ENCODE results near the gene NKAIN2.
A peak's percentile ranks its signal among the peaks of the same experiment; 100 is the strongest.

The NKAIN2 gene

DNA sequence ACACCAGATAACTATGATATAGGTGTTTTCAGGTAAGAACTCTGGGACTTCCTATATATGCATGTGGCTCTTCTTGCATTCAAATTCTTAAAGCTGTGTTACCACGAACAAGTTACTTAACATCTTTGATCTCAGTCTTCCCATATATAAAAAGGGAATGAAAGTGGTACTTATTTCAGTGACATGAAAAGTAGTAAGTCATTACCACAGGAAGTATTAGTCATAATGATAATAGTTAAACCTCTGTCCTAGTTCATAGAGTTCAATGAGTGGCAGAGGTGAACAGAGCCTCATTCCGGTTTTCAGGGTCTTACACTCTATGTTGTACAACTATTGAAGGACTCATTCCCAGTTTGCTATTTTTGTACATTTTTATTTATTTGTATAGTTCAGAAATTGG is 237.0 kb downstream of the NKAIN2 start:
- no peak for DNase-seq

DNA sequence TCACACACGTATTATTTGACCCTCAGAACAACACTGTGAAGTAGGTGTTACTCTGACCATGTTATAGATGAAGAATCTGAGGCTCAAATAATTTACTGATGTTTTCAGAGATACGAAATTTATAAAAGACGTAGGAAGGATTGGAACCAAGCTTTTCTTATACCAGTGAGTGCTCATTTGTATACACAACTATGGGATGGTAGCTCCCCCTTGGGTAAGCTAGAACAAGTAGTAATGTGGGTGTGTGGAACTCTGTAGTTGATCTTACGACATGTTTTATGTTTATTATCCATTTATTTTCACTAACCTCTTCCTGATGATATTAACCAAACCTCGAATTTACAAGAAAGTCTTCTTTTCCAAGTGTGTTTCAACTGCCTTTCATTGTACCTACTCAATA is 248.5 kb downstream of the NKAIN2 start:
- no peak for DNase-seq

DNA sequence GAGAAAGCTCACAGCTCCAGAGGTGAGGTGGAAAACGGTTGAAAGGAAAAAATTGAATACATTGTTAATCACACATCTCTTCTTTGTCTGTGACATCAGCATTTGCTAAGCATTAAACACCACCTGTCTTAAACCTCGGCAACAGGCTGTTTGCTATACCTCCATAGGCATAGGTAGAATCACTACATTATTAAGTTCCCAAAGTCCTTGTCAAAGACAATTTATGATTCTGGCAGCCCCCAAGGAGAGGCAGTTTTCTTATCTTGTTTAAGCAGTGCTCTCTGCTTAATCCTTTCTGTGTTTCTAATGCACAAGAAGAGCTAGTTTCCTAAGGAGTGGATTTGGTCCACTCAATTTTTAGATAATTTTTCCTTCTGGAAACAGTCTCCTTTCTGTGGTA is 249.7 kb downstream of the NKAIN2 start:
- DNase-seq, result no peak

DNA sequence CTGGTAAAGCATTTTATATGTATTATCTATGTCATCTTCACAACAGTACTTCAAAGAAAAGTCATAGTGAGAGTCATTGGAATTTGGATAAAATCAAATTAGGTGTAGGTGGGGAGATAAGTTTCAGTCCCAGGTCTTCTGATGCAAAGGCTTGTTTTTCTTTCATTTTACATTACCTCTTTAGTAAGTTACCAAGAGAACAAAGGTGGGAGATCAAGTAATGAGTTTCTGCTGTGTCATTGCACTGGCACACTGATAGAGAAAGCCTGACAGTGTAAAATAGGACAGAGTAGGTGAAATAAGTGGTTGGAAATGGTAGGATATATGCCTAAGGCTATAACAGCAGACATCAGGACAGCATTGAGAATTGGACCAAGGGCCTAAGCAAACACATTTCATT is 250.4 kb downstream of the NKAIN2 start:
- DNase-seq, result no peak

DNA sequence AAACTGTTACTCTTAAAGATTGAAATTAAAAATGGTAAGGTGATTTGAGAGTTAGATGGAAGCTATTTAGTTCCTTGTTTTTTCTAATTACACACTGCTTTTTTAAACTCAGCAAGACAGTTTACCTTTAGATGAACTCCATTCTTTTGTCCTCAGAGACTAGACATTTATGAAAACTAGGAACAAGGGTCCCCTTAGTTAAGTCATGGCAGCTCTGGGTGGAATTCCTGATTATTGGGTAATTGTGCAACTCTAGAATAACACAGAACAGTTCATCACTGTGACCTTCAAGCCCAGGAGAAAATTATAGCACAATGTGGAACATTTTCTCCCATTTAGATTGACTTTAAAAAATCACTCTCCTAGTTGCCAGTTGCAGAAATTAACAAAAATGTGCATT is 251.7 kb downstream of the NKAIN2 start:
- DNase-seq, result no peak

DNA sequence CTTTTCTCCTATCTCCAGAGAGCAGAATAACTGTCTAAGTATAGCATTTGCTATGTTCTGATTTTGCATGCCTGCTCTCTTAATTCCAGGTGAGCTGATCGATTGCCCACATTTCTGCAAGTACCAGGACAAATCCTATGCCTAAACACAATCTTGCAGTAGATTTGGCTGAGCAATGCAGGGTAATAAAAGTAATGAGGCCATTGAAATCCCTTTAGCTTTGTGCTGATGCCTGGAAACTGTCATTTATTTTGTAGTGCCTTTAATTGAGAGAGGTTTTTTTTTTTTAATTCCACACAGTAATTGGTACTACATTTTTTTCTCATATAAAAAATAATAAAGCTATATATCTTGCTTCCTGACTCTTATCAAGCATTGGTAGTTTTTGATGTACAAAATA is 252.3 kb downstream of the NKAIN2 start:
- DNase-seq, result peak; percentile 48

- peak; percentile 92 for DNase-seq
These were observed 253.0 kb downstream of the NKAIN2 start for GRCh38 chr6:124056407-124057334.

DNA sequence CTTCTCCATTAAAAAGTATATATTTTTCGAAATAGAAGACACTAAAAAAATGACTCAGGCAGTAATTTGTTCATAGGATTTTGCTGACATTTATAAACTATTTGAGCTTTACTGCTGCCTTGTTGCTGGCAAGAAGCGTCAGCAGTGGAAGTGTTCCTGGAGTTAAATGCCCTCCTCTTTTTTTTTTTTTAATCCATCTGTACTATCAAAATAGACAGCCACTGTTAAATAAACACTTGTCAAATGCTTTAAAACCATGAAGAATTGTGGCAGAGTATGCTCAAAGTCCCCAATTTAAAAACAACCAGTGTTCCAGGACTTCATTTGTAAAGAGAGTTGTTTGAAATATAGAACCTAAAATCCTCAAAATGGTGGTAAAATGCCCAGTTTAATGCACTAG is 253.8 kb downstream of the NKAIN2 start:
- peak; percentile 56 for DNase-seq

- DNase-seq, result no peak
These were observed 260.9 kb downstream of the NKAIN2 start for GRCh38 chr6:124064317-124065113.

GRCh38 chr6:124066269-124066668 is 262.6 kb downstream of the NKAIN2 start:
- DNase-seq, result no peak

GRCh38 chr6:124066946-124067552 is 263.4 kb downstream of the NKAIN2 start:
- peak; percentile 20 for DNase-seq

GRCh38 chr6:124069230-124069950 is 265.7 kb downstream of the NKAIN2 start:
- DNase-seq, result no peak

GRCh38 chr6:124073021-124073420 is 269.4 kb downstream of the NKAIN2 start:
- DNase-seq, result no peak

- no peak for DNase-seq
These were observed 270.3 kb downstream of the NKAIN2 start for GRCh38 chr6:124073820-124074587.

GRCh38 chr6:124074606-124075005 is 270.9 kb downstream of the NKAIN2 start:
- DNase-seq, result no peak

- DNase-seq, result no peak
These were observed 272.8 kb downstream of the NKAIN2 start for GRCh38 chr6:124076336-124077048.

- no peak for DNase-seq
These were observed 274.5 kb downstream of the NKAIN2 start for GRCh38 chr6:124078169-124078568.

DNA sequence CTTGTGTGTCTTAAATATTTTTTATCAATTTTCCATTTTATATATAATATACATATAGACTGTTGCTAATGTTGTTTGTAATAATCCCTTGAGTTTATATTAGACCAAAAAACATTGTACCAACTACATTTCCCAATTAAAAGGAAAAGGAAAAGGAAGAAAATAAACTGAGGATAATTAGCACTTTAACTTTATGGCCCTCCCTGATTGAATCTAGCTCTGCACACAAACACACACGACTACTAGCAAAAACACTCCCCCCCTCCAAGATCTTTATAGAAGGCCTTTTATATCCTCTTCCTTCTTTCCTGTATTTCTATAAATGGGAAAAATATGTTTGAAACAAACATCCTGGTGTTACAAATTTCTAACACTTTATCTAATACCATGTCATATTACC is 276.8 kb downstream of the NKAIN2 start:
- DNase-seq, result no peak

DNA sequence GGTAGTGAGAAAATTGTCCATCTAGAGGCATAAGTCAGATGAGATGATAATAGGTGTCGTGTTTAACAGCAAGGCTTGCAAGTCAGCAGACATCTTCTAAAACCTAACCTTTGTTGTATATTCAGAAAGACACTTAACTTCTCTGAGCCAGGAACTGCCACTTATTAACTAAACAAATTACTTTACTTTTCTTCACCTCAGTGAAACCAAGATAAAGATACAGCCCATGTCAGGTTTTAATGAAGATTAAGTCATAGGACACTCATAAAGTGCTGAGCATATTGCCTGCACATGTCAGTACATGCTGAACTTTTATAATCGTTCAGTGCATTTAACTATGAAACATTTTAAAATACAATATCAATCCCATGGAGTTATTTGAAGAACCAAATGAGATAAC is 286.8 kb downstream of the NKAIN2 start:
- DNase-seq, result no peak

DNA sequence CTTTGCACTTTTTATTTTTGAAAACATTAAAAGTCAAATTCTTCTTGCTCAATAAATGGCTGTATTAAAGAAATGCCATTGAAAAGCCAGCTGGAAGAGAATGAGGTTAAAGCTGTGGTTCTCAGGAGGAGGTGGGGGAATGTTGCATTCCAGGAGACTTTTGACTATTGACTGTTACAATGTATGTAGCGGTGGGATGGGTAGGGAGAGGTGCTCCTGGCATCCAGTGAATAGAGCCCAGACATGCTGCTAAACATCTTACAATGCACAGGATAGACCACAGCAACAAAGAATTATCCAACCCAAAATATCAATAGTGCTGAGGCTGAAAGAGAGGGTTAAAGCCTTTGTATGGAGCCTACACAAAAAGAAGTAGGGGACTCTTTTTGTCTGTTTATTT is 295.9 kb downstream of the NKAIN2 start:
- DNase-seq, result no peak

- no peak for DNase-seq
These were observed 306.8 kb downstream of the NKAIN2 start for GRCh38 chr6:124110514-124110913.
